Thoracic aorta (tissue), 2 donors: ENCODE results near the gene RNF212B. TPM values are rescaled to one million over a fixed set of nuclear protein-coding genes. Genes with fewer than 3 reads are reported as not detected.
"Not testable (repeated sequence)": the region's sequence is repeated elsewhere in the genome, so short reads cannot be mapped to it uniquely, and the experiment has no call there.

Source experiments
- ATAC-seq: fragments of 150-250 bp; one replicate; pipeline ENCODE4 v1.8.0; 2017; ENCODE audit warnings: low read depth; ENCODE audit not compliant: insufficient number of reproducible peaks, low FRiP score
- DNase-seq: peaks from one replicate; pipeline ENCODE4 v3.0.0-alpha.2; 2020; ENCODE audit warnings: low spot score
- H3K27ac ChIP-seq, 2 donors: fragments of 200-600 bp; sonication (generic); 1 replicate in 1 of 2; 2 replicates in 1 of 2; pipeline ENCODE4 v1.5.1; 2016; ENCODE audit warnings: mild to moderate bottlenecking in 2 of 2, moderate library complexity in 2 of 2
- H3K27me3 ChIP-seq: fragments of 200-600 bp; sonication (generic); replicated peaks from 2 replicates; pipeline ENCODE4 v1.6.0; 2016; ENCODE audit warnings: mild to moderate bottlenecking; ENCODE audit not compliant: insufficient read depth
- H3K36me3 ChIP-seq: fragments of 200-600 bp; sonication (generic); one replicate; pipeline ENCODE4 v1.5.1; 2016
- H3K4me1 ChIP-seq, 2 donors: fragments of 200-600 bp; sonication (generic); 1 replicate in 1 of 2; 2 replicates in 1 of 2; pipeline versions ENCODE4 v1.5.1 to v1.6.0; 2016; ENCODE audit warnings: low read depth in 2 of 2, mild to moderate bottlenecking in 1 of 2; ENCODE audit not compliant: control insufficient read depth in 1 of 2
- H3K4me3 ChIP-seq: fragments of 200-600 bp; sonication (generic); 2 replicates; pipeline ENCODE4 v1.5.1; 2016; ENCODE audit warnings: mild to moderate bottlenecking
- H3K9me3 ChIP-seq: fragments of 200-600 bp; sonication (generic); 2 replicates; pipeline ENCODE4 v1.5.1; 2016
- total RNA-seq, 2 donors: library from RNA; depleted of rRNA; stranded (reverse); fragments of >200 nt; gene quantifications; one replicate each; pipeline versions ENCODE4 v1.1.0 to v1.2.3, GENCODE V29; 2016
- TF ChIP-seq, protein P1 (sequence below): fragments of 200-600 bp; sonication (generic); IDR thresholded peaks from one replicate; pipeline ENCODE4 v1.5.1; 2019; ENCODE audit warnings: antibody characterized with exemption

The RNF212B gene
- total RNA-seq, 2 donors from 2014 or later, result not detected

DNA sequence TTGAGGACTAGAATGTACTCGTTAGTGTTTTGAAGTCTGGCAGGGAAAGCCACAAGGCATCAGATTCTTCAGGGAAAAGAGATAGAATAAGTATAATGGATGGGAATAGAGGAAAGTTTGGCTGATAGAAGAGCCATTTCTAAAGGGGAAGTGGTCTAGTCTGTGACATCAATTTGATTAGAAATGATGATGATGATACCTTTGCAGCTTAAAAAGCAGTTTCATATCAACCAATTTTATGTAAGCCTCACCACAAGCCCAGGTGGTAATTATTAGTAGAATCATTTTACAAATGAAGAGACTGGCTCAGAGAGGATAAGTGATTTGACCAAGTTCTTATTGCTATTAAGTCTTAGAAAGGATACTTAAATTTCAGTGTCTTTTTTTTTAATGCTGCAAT lies 2.9 kb downstream of the RNF212B start:
- H3K36me3 ChIP-seq, result no peaks in the 10 kb centered on the region
- H3K9me3 ChIP-seq, result no peaks in the 10 kb centered on the region
- TF ChIP-seq, protein P1, sequence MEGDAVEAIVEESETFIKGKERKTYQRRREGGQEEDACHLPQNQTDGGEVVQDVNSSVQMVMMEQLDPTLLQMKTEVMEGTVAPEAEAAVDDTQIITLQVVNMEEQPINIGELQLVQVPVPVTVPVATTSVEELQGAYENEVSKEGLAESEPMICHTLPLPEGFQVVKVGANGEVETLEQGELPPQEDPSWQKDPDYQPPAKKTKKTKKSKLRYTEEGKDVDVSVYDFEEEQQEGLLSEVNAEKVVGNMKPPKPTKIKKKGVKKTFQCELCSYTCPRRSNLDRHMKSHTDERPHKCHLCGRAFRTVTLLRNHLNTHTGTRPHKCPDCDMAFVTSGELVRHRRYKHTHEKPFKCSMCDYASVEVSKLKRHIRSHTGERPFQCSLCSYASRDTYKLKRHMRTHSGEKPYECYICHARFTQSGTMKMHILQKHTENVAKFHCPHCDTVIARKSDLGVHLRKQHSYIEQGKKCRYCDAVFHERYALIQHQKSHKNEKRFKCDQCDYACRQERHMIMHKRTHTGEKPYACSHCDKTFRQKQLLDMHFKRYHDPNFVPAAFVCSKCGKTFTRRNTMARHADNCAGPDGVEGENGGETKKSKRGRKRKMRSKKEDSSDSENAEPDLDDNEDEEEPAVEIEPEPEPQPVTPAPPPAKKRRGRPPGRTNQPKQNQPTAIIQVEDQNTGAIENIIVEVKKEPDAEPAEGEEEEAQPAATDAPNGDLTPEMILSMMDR, result no peak
- H3K27ac ChIP-seq, result no peak overlapping the region
- peaks cover 0 to 4% of the 10 kb centered on the region in 2 donors for H3K4me1 ChIP-seq
- no peak for DNase-seq
- H3K4me3 ChIP-seq, result no peak overlapping the region
- no peaks in the 10 kb centered on the region for H3K27me3 ChIP-seq
- no peak for ATAC-seq

DNA sequence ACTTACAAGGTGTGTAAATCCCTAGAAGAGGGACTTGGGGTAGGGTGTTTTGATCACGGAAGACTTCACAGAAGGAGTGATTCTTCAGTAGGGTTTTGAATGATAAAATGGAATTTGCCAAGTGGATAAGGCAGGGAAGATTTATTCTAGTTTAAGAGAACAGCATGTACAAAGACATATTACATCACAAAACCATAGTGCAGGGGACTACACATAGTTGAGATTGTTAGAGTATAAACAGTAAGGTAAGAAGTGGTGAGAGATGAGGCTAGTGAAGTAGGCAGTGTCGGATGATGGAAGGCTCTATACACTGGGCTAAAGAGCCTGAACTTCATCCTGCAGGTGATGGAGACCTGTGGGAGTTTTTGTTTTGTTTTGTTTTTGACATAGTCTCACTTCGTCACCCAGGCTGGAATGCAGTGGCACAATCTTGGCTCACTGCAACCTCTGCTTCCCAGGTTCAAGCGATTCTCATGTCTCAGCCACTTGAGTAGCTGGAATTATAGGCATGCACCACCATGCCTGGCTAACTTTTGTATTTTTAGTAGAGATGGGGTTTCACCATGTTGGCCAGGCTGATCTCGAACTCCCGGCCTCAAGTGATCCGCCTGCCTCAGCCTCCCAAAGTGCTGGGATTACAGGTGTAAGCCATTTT lies 3.5 kb downstream of the RNF212B start:
- H3K9me3 ChIP-seq, H3K4me3 ChIP-seq, H3K27ac ChIP-seq, ATAC-seq, H3K27me3 ChIP-seq, DNase-seq, H3K4me1 ChIP-seq, H3K36me3 ChIP-seq: not testable (repeated sequence)

DNA sequence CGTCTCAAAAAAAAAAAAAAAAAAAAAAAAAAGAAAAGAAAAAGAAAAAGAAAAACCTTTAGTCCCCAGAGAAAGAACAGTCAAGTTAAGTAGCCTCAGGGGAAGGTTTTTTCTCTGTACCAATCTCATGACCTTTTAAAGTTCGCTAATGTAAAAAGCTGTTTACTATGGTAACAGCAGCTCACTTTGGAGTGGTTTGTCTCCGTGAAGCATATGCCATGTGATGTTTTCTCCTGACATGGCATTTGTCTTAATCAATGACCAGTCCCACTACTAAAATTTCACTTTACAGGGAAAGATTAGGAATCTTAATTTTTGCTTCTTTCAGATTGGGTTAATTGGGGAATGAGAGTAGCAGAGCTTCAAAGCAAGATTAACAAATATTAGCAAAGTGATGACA lies 4.3 kb downstream of the RNF212B start:
- DNase-seq, result no peak
- Histone ChIP-seq H3K27me3 (no peaks in the 10 kb centered on the region), H3K4me1 (peaks cover 0 to 4% of the 10 kb centered on the region in 2 donors), H3K36me3 (no peaks in the 10 kb centered on the region), H3K9me3 (no peaks in the 10 kb centered on the region), H3K4me3 (no peak overlapping the region), H3K27ac (no peak overlapping the region)
- no peak for ATAC-seq
- TF ChIP-seq, protein P1, result no peak

DNA sequence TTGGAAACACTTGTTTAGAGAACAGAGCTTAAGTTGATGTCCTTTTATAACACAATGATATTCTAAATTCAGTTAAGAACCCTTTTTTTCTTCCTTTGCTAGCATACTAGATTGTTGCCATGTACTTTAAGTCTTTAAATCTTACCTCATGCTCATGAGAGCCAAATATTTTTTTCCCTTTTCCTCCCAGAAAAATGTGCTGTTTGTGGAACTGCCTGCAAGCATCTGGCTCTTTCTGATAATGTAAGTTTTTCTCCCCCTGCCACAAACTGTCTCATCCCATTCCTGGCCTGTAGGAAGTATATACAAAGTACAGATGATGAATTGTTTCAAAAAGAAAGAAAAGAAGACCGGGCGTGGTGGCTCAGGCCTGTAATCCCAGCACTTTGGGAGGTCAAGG lies 5.3 kb downstream of the RNF212B start:
- TF ChIP-seq, protein P1, result no peak
- DNase-seq (no peak), ATAC-seq (no peak)
- Histone ChIP-seq H3K27ac (no peak overlapping the region), H3K4me1 (peaks cover 0 to under 1% of the 10 kb centered on the region in 2 donors), H3K4me3 (no peak overlapping the region), H3K36me3 (no peaks in the 10 kb centered on the region), H3K27me3 (no peaks in the 10 kb centered on the region), H3K9me3 (no peaks in the 10 kb centered on the region)

DNA sequence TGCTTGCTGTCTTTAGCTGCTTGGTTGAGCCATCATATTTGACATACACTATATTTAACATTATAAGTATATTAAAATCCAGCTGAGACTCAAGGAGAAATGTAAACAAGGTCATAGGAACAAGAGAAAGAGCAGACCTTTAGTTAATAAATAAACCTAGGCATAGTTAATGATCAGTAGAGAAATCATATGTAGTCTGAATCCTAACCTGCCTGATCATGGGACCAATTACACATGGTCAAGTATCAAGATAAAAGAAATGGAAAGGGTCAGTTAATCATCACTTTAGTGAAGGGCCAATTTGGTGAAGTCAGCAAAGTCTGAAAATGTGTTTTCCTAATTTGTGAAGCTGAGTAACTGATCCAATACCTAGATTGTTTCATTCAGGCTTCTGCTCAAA lies 7.5 kb downstream of the RNF212B start:
- H3K4me3 ChIP-seq, result no peak overlapping the region

More for the DNA sequence above, 7.5 kb downstream of the RNF212B start:
- no peaks in the 10 kb centered on the region for H3K4me1 ChIP-seq
- TF ChIP-seq, protein P1, result no peak
- H3K36me3 ChIP-seq, result no peaks in the 10 kb centered on the region
- H3K27me3 ChIP-seq, result no peaks in the 10 kb centered on the region
- ATAC-seq (no peak), DNase-seq (no peak)
- no peak overlapping the region for H3K27ac ChIP-seq
- no peaks in the 10 kb centered on the region for H3K9me3 ChIP-seq
